ENCODE measurements around the gene GLYATL3. TPM values are rescaled to one million over a fixed set of nuclear protein-coding genes. Genes with fewer than 3 reads are reported as not detected.

The GLYATL3 gene
- total RNA-seq, 2 donors from 2014 or later, result not detected

DNA sequence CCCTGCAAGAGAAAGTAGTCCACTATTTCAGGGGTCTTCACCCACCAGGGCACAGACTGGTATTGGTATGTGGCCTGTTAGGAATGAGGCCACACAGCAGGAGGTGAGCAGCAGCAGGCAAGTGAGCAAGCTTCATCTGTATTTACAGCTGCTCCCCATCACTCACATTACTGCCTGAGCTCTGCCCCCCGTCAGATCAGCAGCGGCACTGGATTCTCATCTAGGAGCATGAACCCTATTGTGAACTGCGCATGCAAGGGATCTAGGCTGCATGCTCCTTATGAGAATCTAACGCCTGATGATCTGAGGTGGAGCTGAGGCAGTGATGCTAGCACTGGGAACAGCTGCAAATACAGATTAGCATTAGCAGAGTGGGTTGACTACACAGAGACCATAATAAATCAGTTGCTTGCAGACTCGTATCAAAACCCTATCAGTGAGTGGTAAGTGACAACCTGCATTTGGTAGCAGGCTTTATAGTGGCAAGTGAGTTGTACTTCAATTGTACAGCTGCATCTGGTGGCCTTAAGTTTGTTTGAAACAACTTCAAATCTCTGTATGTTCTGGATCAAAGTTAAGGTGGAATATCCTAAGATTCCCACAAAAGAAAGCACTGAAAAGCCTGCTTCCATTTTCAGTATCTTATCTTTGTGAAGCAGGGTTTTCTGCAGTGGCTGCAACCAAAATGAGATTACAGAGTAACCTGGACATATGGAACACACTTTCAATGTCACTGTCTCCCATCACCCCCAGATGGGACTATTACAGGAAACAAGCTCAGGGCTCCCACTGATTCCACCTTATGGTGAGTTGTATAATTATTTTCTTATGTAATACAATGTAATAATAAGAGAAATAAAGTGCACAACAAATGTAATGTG, 63.5 kb downstream of the GLYATL3 start:
- Histone ChIP-seq H3K9me3 (no peaks in the 10 kb centered on the region), H3K36me3 (no peaks in the 10 kb centered on the region), H3K4me3 (no peak overlapping the region), H3K27me3 (replicated peaks; ENCODE audit: insufficient read depth) (no peaks in the 10 kb centered on the region), H3K4me1 (ENCODE audit: control insufficient read depth in 1 of 2, low read depth in 2 of 2) (no peaks in the 10 kb centered on the region), H3K27ac (no peak overlapping the region)
- no peak for DNase-seq (ENCODE audit: low spot score)
- no peak for TF ChIP-seq CTCF (IDR thresholded peaks at IDR 0.05)
- no peak for ATAC-seq (ENCODE audit: insufficient number of reproducible peaks, low FRiP score, low read depth)

DNA sequence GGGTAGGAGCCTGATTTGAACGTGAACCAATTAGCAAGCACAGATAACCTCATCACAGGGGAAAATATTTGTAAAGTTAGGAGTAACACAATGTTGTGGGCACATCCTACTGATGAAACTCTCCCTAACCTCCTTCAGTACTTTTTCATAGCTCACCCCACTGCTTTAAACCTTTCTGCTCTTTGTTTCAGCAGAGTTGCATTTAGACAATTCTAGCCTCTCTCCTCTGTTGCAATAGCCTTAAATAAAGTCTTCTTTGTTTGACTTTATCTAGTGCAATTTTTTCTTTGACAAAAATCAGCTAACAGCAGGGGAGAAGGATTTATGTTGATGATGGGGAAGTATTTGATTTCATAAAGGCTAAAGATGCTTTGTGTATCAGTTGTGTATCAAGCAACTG, 64.8 kb downstream of the GLYATL3 start:
- TF ChIP-seq CTCF (IDR thresholded peaks at IDR 0.05), result no peak
- H3K9me3 ChIP-seq, result no peaks in the 10 kb centered on the region
- H3K4me3 ChIP-seq, result no peak overlapping the region
- no peaks in the 10 kb centered on the region for H3K36me3 ChIP-seq
- H3K4me1 ChIP-seq (ENCODE audit: control insufficient read depth in 1 of 2, low read depth in 2 of 2), result no peaks in the 10 kb centered on the region
- H3K27me3 ChIP-seq (replicated peaks; ENCODE audit: insufficient read depth), result no peaks in the 10 kb centered on the region
- no peak for DNase-seq (ENCODE audit: low spot score)
- ATAC-seq (ENCODE audit: insufficient number of reproducible peaks, low FRiP score, low read depth), result no peak
- no peak overlapping the region for H3K27ac ChIP-seq

DNA sequence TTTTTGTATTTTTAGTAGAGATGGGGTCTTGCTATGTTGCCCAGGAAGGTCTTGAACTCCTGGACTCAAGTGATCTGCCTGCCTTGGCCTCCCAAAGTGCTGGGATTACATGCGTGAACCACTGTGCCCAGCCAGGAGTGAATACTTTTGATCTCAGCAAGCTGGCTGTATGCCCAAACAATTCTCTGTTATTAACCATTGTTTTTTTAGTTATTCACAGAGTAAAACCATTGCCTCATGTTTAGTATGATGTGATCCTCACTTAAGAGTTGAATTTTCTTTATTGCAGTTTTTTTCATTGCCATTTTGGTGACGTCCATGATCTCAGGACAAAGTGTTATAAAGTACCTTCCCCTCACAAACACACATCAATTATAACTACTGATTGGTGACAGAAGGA, 65.5 kb downstream of the GLYATL3 start:
- ATAC-seq (ENCODE audit: insufficient number of reproducible peaks, low FRiP score, low read depth) (no peak), DNase-seq (ENCODE audit: low spot score) (no peak)
- TF ChIP-seq CTCF (IDR thresholded peaks at IDR 0.05), result no peak
- no peaks in the 10 kb centered on the region for H3K36me3 ChIP-seq
- no peaks in the 10 kb centered on the region for H3K27me3 ChIP-seq (replicated peaks; ENCODE audit: insufficient read depth)
- no peaks in the 10 kb centered on the region for H3K4me1 ChIP-seq (ENCODE audit: control insufficient read depth in 1 of 2, low read depth in 2 of 2)
- H3K9me3 ChIP-seq, result no peaks in the 10 kb centered on the region
- H3K4me3 ChIP-seq, result no peak overlapping the region
- H3K27ac ChIP-seq, result no peak overlapping the region

GRCh38 chr6:49565855-49566254, 66.1 kb downstream of the GLYATL3 start:
- ATAC-seq (ENCODE audit: insufficient number of reproducible peaks, low FRiP score, low read depth) (no peak), DNase-seq (ENCODE audit: low spot score) (no peak)
- no peak for TF ChIP-seq CTCF (IDR thresholded peaks at IDR 0.05)
- H3K4me1 ChIP-seq (ENCODE audit: control insufficient read depth in 1 of 2, low read depth in 2 of 2), result no peaks in the 10 kb centered on the region
- no peak overlapping the region for H3K27ac ChIP-seq
- H3K9me3 ChIP-seq, result no peaks in the 10 kb centered on the region
- H3K36me3 ChIP-seq, result no peaks in the 10 kb centered on the region
- H3K27me3 ChIP-seq (replicated peaks; ENCODE audit: insufficient read depth), result no peaks in the 10 kb centered on the region
- H3K4me3 ChIP-seq, result no peak overlapping the region

DNA sequence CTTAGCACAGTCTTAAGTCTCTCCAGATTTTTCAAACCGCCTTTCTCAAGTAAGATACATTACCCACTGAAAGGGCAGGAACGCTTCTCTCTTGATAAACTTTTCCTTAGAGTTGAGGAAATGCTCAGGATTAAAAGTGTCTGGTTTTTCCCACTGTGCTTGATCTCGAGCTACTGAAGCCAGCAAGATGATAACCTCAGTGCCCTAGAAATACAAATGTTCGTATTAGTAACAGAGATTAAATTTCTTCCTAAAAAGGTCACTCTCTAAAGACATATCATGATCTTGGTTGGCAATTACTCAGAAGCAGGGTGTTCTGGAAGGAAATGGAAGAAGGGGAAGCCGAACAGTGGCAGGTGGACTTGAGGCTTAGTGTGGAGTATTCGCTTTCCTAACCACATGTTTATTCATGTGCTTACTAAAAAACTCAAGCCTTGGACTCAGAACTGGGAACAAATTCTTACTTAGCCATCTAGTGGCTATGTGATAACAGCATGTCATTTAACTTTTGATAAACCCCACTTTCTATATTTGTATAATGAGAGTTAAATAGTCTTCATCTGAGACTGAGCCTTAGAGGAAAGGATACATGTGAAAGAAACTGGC, 70.9 kb downstream of the GLYATL3 start:
- Histone ChIP-seq H3K27me3 (replicated peaks; ENCODE audit: insufficient read depth) (no peaks in the 10 kb centered on the region), H3K4me3 (no peak overlapping the region), H3K36me3 (no peaks in the 10 kb centered on the region), H3K4me1 (ENCODE audit: control insufficient read depth in 1 of 2, low read depth in 2 of 2) (no peaks in the 10 kb centered on the region), H3K9me3 (no peaks in the 10 kb centered on the region), H3K27ac (no peak overlapping the region)
- no peak for ATAC-seq (ENCODE audit: insufficient number of reproducible peaks, low FRiP score, low read depth)
- no peak for TF ChIP-seq CTCF (IDR thresholded peaks at IDR 0.05)
- no peak for DNase-seq (ENCODE audit: low spot score)

Measured in thoracic aorta (tissue), 2 donors.